ENCODE results near the gene BRD8.
"Not testable (repeated sequence)": the region's sequence is repeated elsewhere in the genome, so short reads cannot be mapped to it uniquely, and the experiment has no call there.

Gene BRD8, protein sequence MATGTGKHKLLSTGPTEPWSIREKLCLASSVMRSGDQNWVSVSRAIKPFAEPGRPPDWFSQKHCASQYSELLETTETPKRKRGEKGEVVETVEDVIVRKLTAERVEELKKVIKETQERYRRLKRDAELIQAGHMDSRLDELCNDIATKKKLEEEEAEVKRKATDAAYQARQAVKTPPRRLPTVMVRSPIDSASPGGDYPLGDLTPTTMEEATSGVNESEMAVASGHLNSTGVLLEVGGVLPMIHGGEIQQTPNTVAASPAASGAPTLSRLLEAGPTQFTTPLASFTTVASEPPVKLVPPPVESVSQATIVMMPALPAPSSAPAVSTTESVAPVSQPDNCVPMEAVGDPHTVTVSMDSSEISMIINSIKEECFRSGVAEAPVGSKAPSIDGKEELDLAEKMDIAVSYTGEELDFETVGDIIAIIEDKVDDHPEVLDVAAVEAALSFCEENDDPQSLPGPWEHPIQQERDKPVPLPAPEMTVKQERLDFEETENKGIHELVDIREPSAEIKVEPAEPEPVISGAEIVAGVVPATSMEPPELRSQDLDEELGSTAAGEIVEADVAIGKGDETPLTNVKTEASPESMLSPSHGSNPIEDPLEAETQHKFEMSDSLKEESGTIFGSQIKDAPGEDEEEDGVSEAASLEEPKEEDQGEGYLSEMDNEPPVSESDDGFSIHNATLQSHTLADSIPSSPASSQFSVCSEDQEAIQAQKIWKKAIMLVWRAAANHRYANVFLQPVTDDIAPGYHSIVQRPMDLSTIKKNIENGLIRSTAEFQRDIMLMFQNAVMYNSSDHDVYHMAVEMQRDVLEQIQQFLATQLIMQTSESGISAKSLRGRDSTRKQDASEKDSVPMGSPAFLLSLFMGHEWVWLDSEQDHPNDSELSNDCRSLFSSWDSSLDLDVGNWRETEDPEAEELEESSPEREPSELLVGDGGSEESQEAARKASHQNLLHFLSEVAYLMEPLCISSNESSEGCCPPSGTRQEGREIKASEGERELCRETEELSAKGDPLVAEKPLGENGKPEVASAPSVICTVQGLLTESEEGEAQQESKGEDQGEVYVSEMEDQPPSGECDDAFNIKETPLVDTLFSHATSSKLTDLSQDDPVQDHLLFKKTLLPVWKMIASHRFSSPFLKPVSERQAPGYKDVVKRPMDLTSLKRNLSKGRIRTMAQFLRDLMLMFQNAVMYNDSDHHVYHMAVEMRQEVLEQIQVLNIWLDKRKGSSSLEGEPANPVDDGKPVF

DNA sequence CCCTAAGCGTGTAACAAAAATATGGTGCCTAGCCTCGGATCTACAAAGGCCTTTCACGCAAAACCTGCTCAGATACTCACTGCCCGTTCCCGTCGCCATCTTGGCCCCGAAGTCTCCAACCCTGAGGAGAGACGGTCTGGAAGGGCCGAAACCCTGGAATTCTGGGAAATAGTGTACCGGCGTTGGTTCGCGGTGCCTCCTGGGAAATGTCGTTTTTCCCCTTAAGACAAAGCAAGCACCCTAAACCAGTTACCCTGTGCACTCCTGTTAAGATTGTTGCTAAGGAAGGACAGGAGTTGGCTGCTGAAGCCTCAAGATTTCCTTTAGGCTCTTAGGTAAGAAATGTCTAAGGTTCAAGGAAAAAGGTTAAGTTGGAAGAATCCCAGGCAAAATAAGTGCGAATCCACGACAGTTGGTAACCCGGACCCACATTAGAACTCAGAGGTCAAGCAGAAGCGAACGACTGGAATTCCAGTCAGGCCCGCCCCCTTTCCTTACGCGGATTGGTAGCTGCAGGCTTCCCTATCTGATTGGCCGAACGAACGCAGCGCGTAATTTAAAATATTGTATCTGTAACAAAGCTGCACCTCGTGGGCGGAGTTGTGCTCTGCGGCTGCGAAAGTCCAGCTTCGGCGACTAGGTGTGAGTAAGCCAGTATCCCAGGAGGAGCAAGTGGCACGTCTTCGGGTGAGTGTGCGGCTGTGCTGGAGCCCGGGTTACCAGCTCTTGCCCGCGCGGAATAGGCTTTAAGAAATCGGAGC, at the start of gene BRD8, which contains the start of gene KIF20A:
TSS of gene BRD8 (minus strand) at position 115 of the 761 bp plus-strand sequence. CDS start at position 99, 16 bp downstream.
TSS of gene KIF20A (plus strand) at position 597 of the 761 bp plus-strand sequence. CDS start 569 bp downstream, outside the sequence.
- no peaks in the 10 kb centered on the region for H3K27me3 Mint-ChIP-seq
- H3K4me1 Mint-ChIP-seq: peaks cover 0 to 10% of the 10 kb centered on the region in 2 donors
- peaks cover 5 to 6% of the 10 kb centered on the region in 2 donors for H3K36me3 Mint-ChIP-seq
- DNase-seq (peak; percentile 87), ATAC-seq (replicated peaks) (peak; percentile 87 to 89)
- H3K27ac Mint-ChIP-seq: no peak within 1 kb of the TSS
- no peaks in the 10 kb centered on the region for H3K9me3 Mint-ChIP-seq
- H3K4me3 Mint-ChIP-seq: no peak within 1 kb of the TSS

DNA sequence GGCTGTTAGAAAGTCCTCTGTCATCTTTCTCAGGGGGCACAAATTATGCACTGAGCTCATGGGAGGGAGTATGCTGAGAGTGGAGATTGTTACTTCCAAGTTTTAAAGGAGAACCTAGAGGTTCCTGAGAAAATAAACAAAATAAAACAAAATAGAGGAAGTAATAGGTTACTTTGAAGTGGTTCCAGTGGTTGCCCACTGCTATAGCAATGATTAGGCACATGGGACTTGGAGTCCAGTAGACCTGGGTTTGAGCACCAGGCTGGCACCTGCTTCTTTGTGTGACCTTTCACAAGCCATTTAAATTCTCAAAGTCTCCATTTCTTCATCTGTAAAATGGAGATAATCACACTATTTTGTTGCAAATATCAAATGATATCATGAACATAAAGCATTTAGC, 48.5 kb upstream of the BRD8 start:
- ATAC-seq (replicated peaks): peak; percentile 64 to 70
- no peak for DNase-seq
- Mint-ChIP-seq H3K27me3 (peaks cover 30 to 52% of the 10 kb centered on the region in 2 donors), H3K36me3 (peaks cover 2 to 3% of the 10 kb centered on the region in 2 donors), H3K27ac (no peak overlapping the region), H3K9me3 (peaks cover 4 to 5% of the 10 kb centered on the region in 2 donors), H3K4me3 (no peak overlapping the region), H3K4me1 (peaks cover 5 to 6% of the 10 kb centered on the region in 2 donors)

DNA sequence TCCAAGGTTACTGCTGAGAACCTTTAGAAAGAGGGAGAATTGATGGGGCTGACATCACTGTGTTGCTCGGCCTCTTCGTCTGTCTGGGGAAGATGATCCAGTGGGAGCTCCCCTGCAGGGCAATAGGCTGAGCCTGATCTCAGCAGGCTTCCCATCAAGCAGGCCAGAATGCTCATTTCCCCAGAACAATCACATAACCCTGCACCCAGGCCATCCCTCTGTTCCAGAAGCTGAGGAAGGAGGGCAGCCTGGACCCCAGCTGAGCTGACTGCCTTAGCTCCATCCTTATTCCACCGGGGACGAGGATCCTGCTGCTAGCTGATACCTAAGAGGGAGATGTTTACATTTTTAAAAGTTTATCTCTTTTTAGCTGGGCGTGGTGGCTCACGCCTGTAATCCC, 46.3 kb upstream of the BRD8 start:
- no peak overlapping the region for H3K27ac Mint-ChIP-seq

DNA sequence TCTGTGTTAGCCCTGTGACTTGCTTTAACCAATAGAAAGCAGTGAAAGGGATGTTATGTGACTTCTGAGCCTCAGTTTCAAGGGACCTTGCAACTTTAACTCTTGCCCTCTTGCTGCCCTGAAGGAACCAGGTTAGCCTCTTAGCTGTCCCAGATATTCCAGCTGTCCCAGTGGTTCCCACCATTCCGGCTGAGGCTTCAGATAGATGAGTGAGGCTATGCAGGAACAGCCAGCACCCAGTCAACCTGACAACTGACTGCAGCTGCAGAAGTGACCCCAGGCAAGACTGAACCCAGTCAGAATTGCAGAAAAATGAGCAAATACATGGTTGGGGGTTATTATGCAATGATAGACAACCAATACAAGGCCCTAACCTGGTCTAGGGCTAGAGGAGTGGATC, 45.1 kb upstream of the BRD8 start:
- no peak overlapping the region for H3K4me3 Mint-ChIP-seq
- no peak for DNase-seq
- peaks cover 5 to 6% of the 10 kb centered on the region in 2 donors for H3K4me1 Mint-ChIP-seq
- no peak overlapping the region for H3K27ac Mint-ChIP-seq
- H3K27me3 Mint-ChIP-seq: peaks cover 30 to 36% of the 10 kb centered on the region in 2 donors
- H3K36me3 Mint-ChIP-seq: peaks cover 2 to 6% of the 10 kb centered on the region in 2 donors
- no peak for ATAC-seq (replicated peaks)
- peaks cover 5 to 7% of the 10 kb centered on the region in 2 donors for H3K9me3 Mint-ChIP-seq

More for the DNA sequence above, 46.3 kb upstream of the BRD8 start:
- Mint-ChIP-seq H3K4me3 (no peak overlapping the region), H3K27me3 (peaks cover 28 to 46% of the 10 kb centered on the region in 2 donors), H3K4me1 (peaks cover 5 to 6% of the 10 kb centered on the region in 2 donors), H3K9me3 (peaks cover 4 to 5% of the 10 kb centered on the region in 2 donors), H3K36me3 (peaks cover 2 to 3% of the 10 kb centered on the region in 2 donors)
- no peak for DNase-seq
- ATAC-seq (replicated peaks): no peak

DNA sequence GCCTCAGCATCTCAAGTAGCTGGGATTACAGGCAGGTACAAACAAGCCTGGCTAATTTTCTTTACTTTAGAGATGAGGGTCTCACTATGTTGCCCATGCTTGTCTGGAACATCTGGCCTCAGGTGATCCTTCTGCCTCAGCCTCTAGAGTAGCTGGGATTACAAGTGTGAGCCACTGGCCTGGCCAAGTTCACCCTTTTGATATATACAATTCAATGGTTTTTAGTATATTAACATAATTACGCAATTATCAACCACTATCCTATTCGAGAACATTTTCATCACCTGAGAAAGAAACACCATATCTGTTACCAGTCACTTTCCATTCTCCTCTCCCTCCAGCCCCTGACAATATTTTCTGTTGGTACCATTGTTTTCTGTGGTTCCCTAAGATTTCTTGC, 38.4 kb upstream of the BRD8 start:
- H3K9me3 Mint-ChIP-seq: peaks cover 0 to 4% of the 10 kb centered on the region in 2 donors

DNA sequence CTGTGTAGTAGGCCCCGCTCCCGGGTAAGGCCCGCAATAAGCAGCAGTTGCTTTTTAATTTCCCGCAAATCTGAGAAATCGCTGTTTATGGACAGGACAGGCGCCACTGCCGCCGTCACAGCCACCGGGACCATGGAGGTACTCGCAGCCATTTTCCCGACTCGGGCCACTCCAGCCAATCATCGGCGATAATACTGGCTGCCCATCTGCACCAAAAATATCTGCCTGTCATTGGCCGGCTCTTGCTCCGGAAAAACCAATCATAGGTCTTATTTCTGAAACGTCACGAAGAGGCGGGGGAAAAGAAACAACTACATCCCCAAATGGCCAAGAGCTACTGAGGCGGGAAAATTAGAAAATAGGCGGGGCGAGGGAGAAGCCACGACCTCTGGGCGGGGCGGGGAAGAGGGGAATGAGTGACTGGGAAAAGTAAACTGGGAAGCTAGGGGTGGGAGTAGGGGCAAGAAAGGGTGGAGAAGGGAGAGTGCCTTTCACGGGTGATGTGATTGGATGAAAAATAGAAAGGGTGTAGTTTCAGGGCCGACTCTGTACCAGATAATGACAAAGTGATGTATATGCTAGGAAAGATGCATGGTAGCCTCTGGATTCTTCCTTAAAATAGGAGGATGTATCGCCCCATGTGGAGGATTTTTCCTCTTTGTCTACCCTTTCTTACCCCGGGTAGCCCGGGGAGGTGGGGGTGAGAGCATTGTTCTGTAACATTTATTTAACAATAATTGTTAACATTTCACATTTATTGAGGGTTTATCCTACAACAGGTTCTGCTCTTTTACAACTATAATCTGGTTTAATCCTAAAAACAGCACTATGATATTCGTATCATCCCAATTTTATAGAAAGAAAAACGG, 35.0 kb upstream of the BRD8 start, which contains the start of gene CDC23:
TSS of gene CDC23 (minus strand) at position 163 of the 869 bp plus-strand sequence. CDS start at position 152, 11 bp downstream.
- peak within 1 kb of the TSS; percentile 98 for H3K27ac Mint-ChIP-seq
- peak; percentile 91 for DNase-seq
- peak; percentile 98 to 99 for ATAC-seq (replicated peaks)
- peaks cover 6 to 9% of the 10 kb centered on the region in 2 donors for H3K36me3 Mint-ChIP-seq
- H3K9me3 Mint-ChIP-seq: no peaks in the 10 kb centered on the region
- peak within 1 kb of the TSS; percentile 97 for H3K4me3 Mint-ChIP-seq
- H3K27me3 Mint-ChIP-seq: no peaks in the 10 kb centered on the region
- H3K4me1 Mint-ChIP-seq: peaks cover 8 to 22% of the 10 kb centered on the region in 2 donors

More for the DNA sequence above, 38.4 kb upstream of the BRD8 start:
- no peak for DNase-seq
- Mint-ChIP-seq H3K4me3 (no peak overlapping the region), H3K4me1 (peaks cover 5 to 16% of the 10 kb centered on the region in 2 donors), H3K27ac (no peak overlapping the region), H3K27me3 (peaks cover 6 to 12% of the 10 kb centered on the region in 2 donors), H3K36me3 (peaks cover 3 to 5% of the 10 kb centered on the region in 2 donors)
- no peak for ATAC-seq (replicated peaks)

DNA sequence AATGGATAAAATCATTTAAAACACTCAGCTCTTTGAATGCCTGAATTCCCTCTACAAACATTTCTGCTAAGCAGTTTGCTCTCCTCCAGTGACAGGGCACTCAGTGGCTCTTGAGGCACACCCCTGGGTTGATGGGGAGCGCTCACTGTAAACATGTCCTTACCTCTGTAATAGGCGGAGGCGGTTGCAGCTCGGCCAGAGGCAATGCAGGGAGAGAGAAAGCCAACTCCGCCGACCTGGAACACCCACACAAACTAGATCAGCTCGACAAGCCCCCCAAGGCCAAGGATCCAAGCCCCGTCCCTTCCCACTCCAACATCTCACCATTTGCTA, 34.4 kb upstream of the BRD8 start:
- Mint-ChIP-seq H3K9me3 (no peaks in the 10 kb centered on the region), H3K36me3 (peaks cover 11 to 15% of the 10 kb centered on the region in 2 donors), H3K4me3 (peak overlapping the region; percentile 97), H3K27ac (peak overlapping the region; percentile 98), H3K27me3 (no peaks in the 10 kb centered on the region), H3K4me1 (peaks cover 8 to 22% of the 10 kb centered on the region in 2 donors)
- ATAC-seq (replicated peaks): peak; percentile 49
- no peak for DNase-seq

DNA sequence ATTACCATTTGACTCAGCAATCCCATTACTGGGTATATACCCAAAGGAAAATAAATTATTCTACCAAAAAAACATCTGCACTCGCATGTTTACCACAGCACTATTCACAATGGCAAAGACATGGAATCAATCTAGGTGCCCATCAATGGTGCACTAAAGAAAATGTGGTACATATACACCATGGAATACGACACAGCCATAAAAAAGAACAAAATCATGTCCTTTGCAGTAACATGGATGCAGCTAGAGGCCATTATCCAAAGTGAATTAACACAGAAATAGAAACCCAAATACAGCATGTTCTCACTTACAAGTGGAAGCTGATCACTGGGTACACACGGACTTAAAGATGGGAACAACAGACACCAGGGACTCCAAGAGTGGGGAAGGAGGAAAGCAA, 32.6 kb upstream of the BRD8 start:
- Mint-ChIP-seq H3K9me3 (no peaks in the 10 kb centered on the region), H3K4me1 (peaks cover 8 to 22% of the 10 kb centered on the region in 2 donors), H3K27me3 (no peaks in the 10 kb centered on the region), H3K4me3 (peak overlapping the region in 1 of 2 donors; percentile 58), H3K27ac (no peak overlapping the region), H3K36me3 (peaks cover 11 to 15% of the 10 kb centered on the region in 2 donors)
- ATAC-seq (replicated peaks) (no peak), DNase-seq (no peak)

DNA sequence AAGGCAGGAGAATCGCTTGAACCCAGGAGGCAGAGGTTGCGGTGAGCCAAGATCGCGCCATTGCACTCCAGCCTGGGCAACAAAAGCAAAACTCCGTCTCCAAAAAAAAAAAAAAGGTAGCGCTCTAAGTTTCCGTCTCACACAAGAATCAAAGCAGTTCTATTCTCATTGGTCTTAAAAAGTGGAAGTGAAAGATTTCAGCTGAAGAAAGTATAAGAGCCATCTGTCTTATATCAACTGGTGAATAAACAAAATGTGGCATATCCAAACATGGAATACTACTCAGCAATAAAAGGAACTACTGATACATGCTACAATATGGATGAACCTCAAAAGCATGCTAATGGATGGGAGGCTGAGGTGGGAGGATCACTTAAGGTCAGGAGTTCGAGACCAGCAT, 15.4 kb upstream of the BRD8 start:
- H3K36me3 Mint-ChIP-seq: peaks cover 40 to 47% of the 10 kb centered on the region in 2 donors
- H3K27ac Mint-ChIP-seq, DNase-seq, H3K4me1 Mint-ChIP-seq, H3K4me3 Mint-ChIP-seq, H3K27me3 Mint-ChIP-seq, H3K9me3 Mint-ChIP-seq: not testable (repeated sequence)
- peak in 1 of 2 donors; percentile 25 for ATAC-seq (replicated peaks)

DNA sequence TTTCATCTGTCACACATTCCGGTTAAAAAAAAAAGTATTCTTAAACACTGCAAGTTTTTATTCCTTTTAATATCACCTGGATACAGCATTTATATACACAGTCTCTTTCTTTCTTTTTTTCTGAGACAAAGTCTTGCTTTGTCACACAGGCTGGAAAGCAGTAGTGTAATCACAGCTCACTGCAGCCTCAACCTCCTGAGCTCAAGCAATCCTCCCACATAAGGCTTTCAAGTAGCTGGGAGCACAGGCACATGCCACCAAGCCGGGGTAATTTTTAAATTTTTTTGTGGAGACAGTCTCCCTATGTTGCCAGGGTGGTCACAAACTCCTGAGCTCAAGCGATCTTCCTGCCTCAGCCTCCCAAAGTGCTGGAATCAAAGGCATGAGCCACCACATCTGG, 14.4 kb upstream of the BRD8 start:
- H3K27ac Mint-ChIP-seq: no peak overlapping the region
- H3K9me3 Mint-ChIP-seq: peaks cover 4% of the 10 kb centered on the region in 2 donors
- H3K27me3 Mint-ChIP-seq: no peaks in the 10 kb centered on the region
- H3K36me3 Mint-ChIP-seq: peaks cover 44 to 50% of the 10 kb centered on the region in 2 donors
- peaks cover 3 to 8% of the 10 kb centered on the region in 2 donors for H3K4me1 Mint-ChIP-seq
- no peak overlapping the region for H3K4me3 Mint-ChIP-seq
- ATAC-seq (replicated peaks): no peak
- DNase-seq: no peak

DNA sequence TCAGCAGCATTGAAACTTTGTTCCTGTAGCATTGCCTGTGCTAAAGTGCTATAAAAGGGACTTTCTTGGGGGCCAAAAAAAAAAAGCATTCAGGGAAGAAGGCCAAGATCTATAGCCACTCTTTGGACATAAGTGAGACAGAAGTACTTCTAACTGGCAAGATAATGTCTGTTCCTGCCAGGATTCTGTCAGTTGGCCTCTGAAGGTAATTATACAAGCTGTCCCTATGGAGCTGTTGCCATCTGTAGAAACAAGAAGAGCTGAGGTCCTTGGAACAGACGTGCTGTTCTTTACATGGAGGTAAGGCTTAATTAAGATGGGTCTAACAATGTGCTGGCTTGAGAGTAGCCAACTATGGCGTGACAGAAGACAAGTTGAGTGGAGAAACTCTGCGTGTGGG, 10.2 kb upstream of the BRD8 start:
- Mint-ChIP-seq H3K4me1 (peaks cover 8 to 12% of the 10 kb centered on the region in 2 donors), H3K4me3 (no peak overlapping the region), H3K36me3 (peaks cover 41 to 50% of the 10 kb centered on the region in 2 donors), H3K27me3 (no peaks in the 10 kb centered on the region), H3K27ac (no peak overlapping the region), H3K9me3 (no peaks in the 10 kb centered on the region)
- ATAC-seq (replicated peaks): no peak
- DNase-seq: no peak

DNA sequence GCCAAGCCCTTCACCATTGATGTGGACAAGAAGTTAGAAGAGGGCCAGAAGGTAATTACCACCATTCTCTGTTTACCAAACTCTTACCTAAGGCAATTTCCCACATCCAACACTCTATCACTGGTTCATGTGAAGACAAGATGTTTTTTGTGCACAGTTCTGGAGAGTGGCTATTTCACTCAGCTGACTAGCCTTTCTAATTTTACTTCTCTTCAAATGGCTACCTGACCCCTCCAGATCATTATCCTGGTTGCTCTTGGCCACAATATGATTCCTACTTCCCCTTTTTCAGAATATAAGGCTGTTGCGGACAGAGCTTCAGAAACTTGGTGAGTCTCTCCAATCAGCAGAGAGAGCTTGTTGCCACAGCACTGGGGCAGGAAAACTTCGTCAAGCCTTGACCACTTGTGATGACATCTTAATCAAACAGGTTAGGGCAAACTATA, 7.6 kb upstream of the BRD8 start:
- no peaks in the 10 kb centered on the region for H3K27me3 Mint-ChIP-seq
- peaks cover 21 to 28% of the 10 kb centered on the region in 2 donors for H3K36me3 Mint-ChIP-seq
- H3K4me3 Mint-ChIP-seq: no peak overlapping the region
- peaks cover 8 to 12% of the 10 kb centered on the region in 2 donors for H3K4me1 Mint-ChIP-seq
- ATAC-seq (replicated peaks): peak; percentile 68 to 77
- DNase-seq: no peak
- H3K9me3 Mint-ChIP-seq: no peaks in the 10 kb centered on the region
- peak overlapping the region; percentile 63 for H3K27ac Mint-ChIP-seq
